Chondrocyte (in vitro differentiated cells): ENCODE results near the gene MGST2. TPM values are rescaled to one million over a fixed set of nuclear protein-coding genes. Genes with fewer than 3 reads are reported as not detected.

Experiments used
- DNase-seq: peaks from one replicate; pipeline ENCODE4 v3.0.0; 2021; ENCODE audit warnings: mixed read lengths, low spot score
- H3K27ac Mint-ChIP-seq: one replicate; pipeline ENCODE4 v1.8.0; 2021; ENCODE audit warnings: mild to moderate bottlenecking, moderate library complexity, mixed read lengths; ENCODE audit not compliant: unreplicated experiment
- H3K27me3 Mint-ChIP-seq: 2 replicates; pipeline ENCODE4 v1.8.0; 2021; ENCODE audit warnings: low read depth, mixed read lengths
- H3K36me3 Mint-ChIP-seq: 2 replicates; pipeline ENCODE4 v1.8.0; 2021; ENCODE audit warnings: low read depth, mixed read lengths
- H3K4me1 Mint-ChIP-seq: 2 replicates; pipeline ENCODE4 v1.8.0; 2021; ENCODE audit warnings: low read depth, mild to moderate bottlenecking, mixed read lengths
- H3K4me3 Mint-ChIP-seq: one replicate; pipeline ENCODE4 v1.8.0; 2021; ENCODE audit warnings: mild to moderate bottlenecking, moderate library complexity, mixed read lengths; ENCODE audit not compliant: unreplicated experiment
- H3K9me3 Mint-ChIP-seq: 2 replicates; pipeline ENCODE4 v1.8.0; 2021; ENCODE audit warnings: low read depth, mixed read lengths
- total RNA-seq: library from RNA; stranded (reverse); gene quantifications from 3 replicates; pipeline ENCODE4 v1.2.1, GENCODE V29; 2021
- TF ChIP-seq, protein P1 (sequence below): fragments of 200-600 bp; sonication (generic); IDR thresholded peaks from 2 replicates; pipeline ENCODE4 v1.5.0; 2021; ENCODE audit warnings: antibody characterized with exemption, mild to moderate bottlenecking, moderate library complexity

Gene MGST2
- total RNA-seq, 1 donor from 2014 or later, result 23.7 TPM

- TF ChIP-seq, protein P1, sequence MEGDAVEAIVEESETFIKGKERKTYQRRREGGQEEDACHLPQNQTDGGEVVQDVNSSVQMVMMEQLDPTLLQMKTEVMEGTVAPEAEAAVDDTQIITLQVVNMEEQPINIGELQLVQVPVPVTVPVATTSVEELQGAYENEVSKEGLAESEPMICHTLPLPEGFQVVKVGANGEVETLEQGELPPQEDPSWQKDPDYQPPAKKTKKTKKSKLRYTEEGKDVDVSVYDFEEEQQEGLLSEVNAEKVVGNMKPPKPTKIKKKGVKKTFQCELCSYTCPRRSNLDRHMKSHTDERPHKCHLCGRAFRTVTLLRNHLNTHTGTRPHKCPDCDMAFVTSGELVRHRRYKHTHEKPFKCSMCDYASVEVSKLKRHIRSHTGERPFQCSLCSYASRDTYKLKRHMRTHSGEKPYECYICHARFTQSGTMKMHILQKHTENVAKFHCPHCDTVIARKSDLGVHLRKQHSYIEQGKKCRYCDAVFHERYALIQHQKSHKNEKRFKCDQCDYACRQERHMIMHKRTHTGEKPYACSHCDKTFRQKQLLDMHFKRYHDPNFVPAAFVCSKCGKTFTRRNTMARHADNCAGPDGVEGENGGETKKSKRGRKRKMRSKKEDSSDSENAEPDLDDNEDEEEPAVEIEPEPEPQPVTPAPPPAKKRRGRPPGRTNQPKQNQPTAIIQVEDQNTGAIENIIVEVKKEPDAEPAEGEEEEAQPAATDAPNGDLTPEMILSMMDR, result no peak
- Mint-ChIP-seq H3K4me3 (no peak overlapping the region), H3K36me3 (no peaks in the 10 kb centered on the region), H3K4me1 (peaks cover 15% of the 10 kb centered on the region), H3K27me3 (no peaks in the 10 kb centered on the region), H3K27ac (no peak overlapping the region), H3K9me3 (no peaks in the 10 kb centered on the region)
- no peak for DNase-seq
These were observed 20.2 kb upstream of the MGST2 start for GRCh38 chr4:139645458-139645857.

- H3K36me3 Mint-ChIP-seq, result no peaks in the 10 kb centered on the region
- H3K27ac Mint-ChIP-seq, result no peak overlapping the region
- no peaks in the 10 kb centered on the region for H3K9me3 Mint-ChIP-seq
- H3K4me1 Mint-ChIP-seq, result peaks cover 17% of the 10 kb centered on the region
- H3K4me3 Mint-ChIP-seq, result no peak overlapping the region
- no peak for DNase-seq
- no peaks in the 10 kb centered on the region for H3K27me3 Mint-ChIP-seq
- TF ChIP-seq, protein P1, result no peak
These were observed 18.4 kb upstream of the MGST2 start for GRCh38 chr4:139647184-139647583.

DNA sequence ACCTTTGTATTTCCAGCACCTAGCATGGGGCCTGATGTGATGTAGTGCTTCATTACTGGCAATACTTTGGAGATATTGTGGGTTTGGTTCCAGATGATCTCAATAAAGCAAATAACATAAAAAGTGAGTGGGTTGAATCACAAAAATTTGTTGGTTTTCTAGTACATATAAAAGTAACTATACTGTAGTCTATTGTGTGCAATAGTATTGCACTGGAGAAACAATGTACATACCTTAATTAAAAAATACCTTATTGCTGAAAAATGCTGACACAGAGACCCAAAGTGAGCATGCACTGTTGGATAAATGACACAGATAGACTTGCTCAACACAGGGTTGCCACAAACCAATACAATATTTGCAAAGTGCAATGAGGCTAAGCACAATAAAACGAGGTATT is 17.7 kb upstream of the MGST2 start:
- H3K9me3 Mint-ChIP-seq, result no peaks in the 10 kb centered on the region
- no peak for DNase-seq
- no peak overlapping the region for H3K4me3 Mint-ChIP-seq
- peaks cover 10% of the 10 kb centered on the region for H3K4me1 Mint-ChIP-seq
- H3K27ac Mint-ChIP-seq, result no peak overlapping the region
- no peaks in the 10 kb centered on the region for H3K36me3 Mint-ChIP-seq
- no peaks in the 10 kb centered on the region for H3K27me3 Mint-ChIP-seq
- TF ChIP-seq, protein P1, result no peak

DNA sequence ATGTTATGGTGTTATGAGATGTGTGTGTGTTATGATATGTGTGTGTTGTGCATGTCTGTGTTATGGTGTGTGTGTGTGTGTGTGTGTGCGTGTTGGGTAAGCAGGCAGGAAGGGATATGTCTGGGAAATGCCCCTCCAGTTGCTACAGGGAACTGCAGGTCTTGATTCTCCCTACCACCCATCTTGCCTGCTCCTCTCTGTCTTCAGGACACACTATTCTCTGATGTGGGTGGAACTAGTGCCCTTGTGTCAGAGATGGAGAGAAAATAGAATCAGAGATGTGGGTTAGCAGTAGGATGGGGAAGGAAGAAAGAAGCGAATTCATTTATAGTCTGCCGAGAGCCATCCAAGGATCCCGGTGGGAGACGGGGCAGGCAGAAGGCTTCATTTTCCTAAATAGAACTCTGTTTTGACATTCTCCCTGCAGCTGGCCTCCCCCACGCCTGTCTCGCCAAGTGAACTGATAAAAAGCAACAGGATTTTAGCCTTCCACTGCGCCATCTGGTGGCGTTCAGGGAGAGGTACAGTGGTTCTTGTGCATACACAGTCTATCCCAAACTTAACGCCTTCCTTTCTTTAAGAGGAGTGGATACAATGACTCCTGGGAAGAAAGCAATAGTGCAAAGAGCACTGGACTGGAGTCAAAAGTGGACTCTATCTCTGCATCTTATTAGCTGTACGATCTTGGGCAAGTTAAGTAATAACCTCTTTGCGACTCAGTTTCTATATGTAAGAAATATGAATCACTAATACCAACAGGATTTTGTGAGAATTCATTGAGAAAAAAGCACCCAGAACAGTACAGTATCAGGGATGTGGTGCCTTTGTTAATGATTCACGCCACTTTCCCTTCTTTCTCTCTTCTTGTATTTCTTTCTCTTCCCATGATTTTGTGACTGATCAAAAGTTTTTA is 14.1 kb upstream of the MGST2 start:
- TF ChIP-seq, protein P1, result peak; percentile 97
- Mint-ChIP-seq H3K4me3 (peak overlapping the region; percentile 11), H3K9me3 (no peaks in the 10 kb centered on the region), H3K4me1 (peaks cover 8% of the 10 kb centered on the region), H3K36me3 (no peaks in the 10 kb centered on the region), H3K27ac (no peak overlapping the region), H3K27me3 (no peaks in the 10 kb centered on the region)
- DNase-seq, result no peak

GRCh38 chr4:139654516-139654915 is 11.1 kb upstream of the MGST2 start:
- no peak overlapping the region for H3K27ac Mint-ChIP-seq
- H3K27me3 Mint-ChIP-seq, result no peaks in the 10 kb centered on the region
- no peak for DNase-seq
- H3K4me1 Mint-ChIP-seq, result peaks cover 21% of the 10 kb centered on the region
- no peaks in the 10 kb centered on the region for H3K36me3 Mint-ChIP-seq
- TF ChIP-seq, protein P1, result no peak
- H3K9me3 Mint-ChIP-seq, result no peaks in the 10 kb centered on the region
- no peak overlapping the region for H3K4me3 Mint-ChIP-seq
